Pancreas (tissue), 10 donors: ENCODE measurements around the gene FTCD. TPM values are rescaled to one million over a fixed set of nuclear protein-coding genes. Genes with fewer than 3 reads are reported as not detected.

Source experiments
- ATAC-seq, 4 donors: fragments of 200-7000 bp; cut with Tn5 transposase; one replicate each; pipeline versions ENCODE4 v1.8.0 to v1.9.1; 2020; ENCODE audit warnings: mild to moderate bottlenecking in 4 of 4, moderate library complexity in 4 of 4
- DNase-seq, 6 donors: peaks; one replicate each; pipeline ENCODE4 v3.0.0-alpha.2; 2020
- FAIRE-seq: peaks from 2 replicates; lab custom pipeline; 2012; peaks lifted over from hg19 to GRCh38; lab: Jason Lieb, UNC
- H3K27ac ChIP-seq, 4 donors: fragments of 200-600 bp; sonication (generic); 1 replicate in 3 of 4; 2 replicates in 1 of 4; pipeline versions ENCODE4 v1.5.0 to v1.8.0; 2020
- H3K27me3 ChIP-seq, 4 donors: fragments of 200-600 bp; one replicate each; pipeline ENCODE4 v1.8.0; 2021
- H3K36me3 ChIP-seq, 3 donors: fragments of 200-600 bp; sonication (generic) in 1 of 3; one replicate each; pipeline versions ENCODE4 v1.5.0 to v1.8.0; 2020 to 2021
- H3K4me1 ChIP-seq, 3 donors: fragments of 200-600 bp; one replicate each; pipeline ENCODE4 v1.8.0; 2021
- H3K4me3 ChIP-seq, 4 donors: fragments of 200-600 bp; sonication (generic) in 2 of 4; one replicate each; pipeline versions ENCODE4 v1.5.0 to v1.8.0; 2020 to 2021
- H3K9me3 ChIP-seq, 4 donors: fragments of 200-600 bp; one replicate each; pipeline ENCODE4 v1.8.0; 2021
- WGBS, 2 donors: extraction: QIAGEN DNeasy Blood & Tissue Kit; methylation state at CpG; one replicate each; pipeline ENCODE4 v1.1.7; 2013; 5-methylcytosine and 5-hydroxymethylcytosine counted together
- intact Hi-C, 3 donors: fragments of 100-400 bp; cut with DNase I; formaldehyde crosslinking; loops; one replicate each; pipeline versions ENCODE4 v1.11.1 to v1.14.2; 2022
- polyA plus RNA-seq, 2 donors: library from polyadenylated mRNA; stranded (reverse); fragments of 200-250 nt; gene quantifications; one replicate each; pipeline ENCODE4 v1.2.3, GENCODE V29; 2013
- total RNA-seq, 6 donors: library from RNA; stranded (reverse); fragmentation: NEBNext Ultra II Directional in 4 of 6; extraction: Animal tissue kit (Norgen Biotek cat#: 25700) in 4 of 6; gene quantifications; one replicate each; pipeline versions ENCODE4 v1.2.1 to v1.2.4, GENCODE V29; 2021 to 2023
- TF ChIP-seq, protein P1 (sequence below), 4 donors: fragments of 200-600 bp; sonication (generic) in 3 of 4; IDR thresholded peaks; one replicate each; pipeline versions ENCODE4 v1.5.0 to v1.8.0; 2021; ENCODE audit warnings: antibody characterized with exemption in 4 of 4
- donor health status: healthy with polysubstance abuse.
- donor health status: DM: no; HTN: no; CAD: no; lungs with moderate emphysema.
- donor health status: DM: no; HTN: no; CAD: no.
- donor health status: control.
- donor health status: control.
- donor health status: Bipolar disorder and iron deficiency.
- donor health status: DM: yes; HTN: yes; CAD: no.
- donor health status: DM: no; HTN: no; CAD: no.
- donor health status: DM: no; HTN: no; CAD: no.
- donor health status: DM: yes; HTN: yes; CAD: no.

The FTCD gene
- total and polyA plus RNA-seq, 8 donors, result 0.31 to 14.0 (median 0.54) TPM

DNA sequence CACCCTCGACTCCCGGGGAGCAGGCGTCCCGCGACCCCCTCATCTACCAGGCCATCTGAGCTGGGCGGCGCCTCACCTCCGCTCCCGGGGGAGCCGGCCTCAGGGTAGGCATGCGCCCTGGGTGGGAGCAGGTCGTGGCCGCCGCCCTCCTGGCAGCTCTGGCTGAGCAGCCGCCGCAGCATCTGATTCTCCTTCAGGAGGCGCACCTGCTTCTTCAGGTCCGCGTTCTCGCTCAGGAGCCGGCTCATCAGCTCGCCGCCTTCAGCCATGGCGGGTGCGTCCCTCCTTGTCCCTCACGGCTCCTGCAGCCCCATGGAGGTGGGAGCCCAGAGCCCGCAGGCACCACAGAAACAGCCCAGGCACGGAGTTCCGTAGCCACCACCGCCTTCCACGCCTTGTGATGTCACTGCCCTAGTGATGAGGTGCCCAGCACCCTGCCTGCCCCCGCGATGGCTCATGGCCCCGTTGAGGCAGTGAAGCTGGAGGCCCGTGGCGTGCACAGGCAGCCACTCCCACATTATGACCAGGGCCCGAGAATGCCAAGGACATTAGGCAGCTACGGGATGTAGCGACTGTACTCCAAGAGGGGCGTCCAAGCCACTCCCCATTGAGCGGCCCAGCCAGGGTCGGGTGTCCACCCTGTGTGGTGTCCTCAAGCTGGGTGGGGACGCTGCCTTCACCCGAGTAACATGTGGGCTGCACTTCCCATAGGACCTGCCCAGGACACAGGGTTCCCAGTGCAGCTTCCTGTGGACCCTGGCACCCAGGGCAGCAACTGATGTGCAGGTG lies 27.4 kb upstream of the FTCD start:
- H3K4me1 ChIP-seq, result no peaks in the 10 kb centered on the region
- DNase-seq, result peak in 2 of 6 donors; percentile 63 to 81
- no peak for FAIRE-seq
- H3K27ac ChIP-seq, result no peak overlapping the region
- intact Hi-C loops, result no loop called here
- TF ChIP-seq, protein P1, sequence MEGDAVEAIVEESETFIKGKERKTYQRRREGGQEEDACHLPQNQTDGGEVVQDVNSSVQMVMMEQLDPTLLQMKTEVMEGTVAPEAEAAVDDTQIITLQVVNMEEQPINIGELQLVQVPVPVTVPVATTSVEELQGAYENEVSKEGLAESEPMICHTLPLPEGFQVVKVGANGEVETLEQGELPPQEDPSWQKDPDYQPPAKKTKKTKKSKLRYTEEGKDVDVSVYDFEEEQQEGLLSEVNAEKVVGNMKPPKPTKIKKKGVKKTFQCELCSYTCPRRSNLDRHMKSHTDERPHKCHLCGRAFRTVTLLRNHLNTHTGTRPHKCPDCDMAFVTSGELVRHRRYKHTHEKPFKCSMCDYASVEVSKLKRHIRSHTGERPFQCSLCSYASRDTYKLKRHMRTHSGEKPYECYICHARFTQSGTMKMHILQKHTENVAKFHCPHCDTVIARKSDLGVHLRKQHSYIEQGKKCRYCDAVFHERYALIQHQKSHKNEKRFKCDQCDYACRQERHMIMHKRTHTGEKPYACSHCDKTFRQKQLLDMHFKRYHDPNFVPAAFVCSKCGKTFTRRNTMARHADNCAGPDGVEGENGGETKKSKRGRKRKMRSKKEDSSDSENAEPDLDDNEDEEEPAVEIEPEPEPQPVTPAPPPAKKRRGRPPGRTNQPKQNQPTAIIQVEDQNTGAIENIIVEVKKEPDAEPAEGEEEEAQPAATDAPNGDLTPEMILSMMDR (IDR thresholded peaks at IDR 0.05), result no peak
- H3K4me3 ChIP-seq, result no peak overlapping the region
- H3K9me3 ChIP-seq, result no peaks in the 10 kb centered on the region
- no peaks in the 10 kb centered on the region for H3K36me3 ChIP-seq
- 90 to 91% methylated on average over 44 of the region's 44 CpGs for WGBS, 2 donors
- no peak for ATAC-seq
- no peaks in the 10 kb centered on the region for H3K27me3 ChIP-seq

DNA sequence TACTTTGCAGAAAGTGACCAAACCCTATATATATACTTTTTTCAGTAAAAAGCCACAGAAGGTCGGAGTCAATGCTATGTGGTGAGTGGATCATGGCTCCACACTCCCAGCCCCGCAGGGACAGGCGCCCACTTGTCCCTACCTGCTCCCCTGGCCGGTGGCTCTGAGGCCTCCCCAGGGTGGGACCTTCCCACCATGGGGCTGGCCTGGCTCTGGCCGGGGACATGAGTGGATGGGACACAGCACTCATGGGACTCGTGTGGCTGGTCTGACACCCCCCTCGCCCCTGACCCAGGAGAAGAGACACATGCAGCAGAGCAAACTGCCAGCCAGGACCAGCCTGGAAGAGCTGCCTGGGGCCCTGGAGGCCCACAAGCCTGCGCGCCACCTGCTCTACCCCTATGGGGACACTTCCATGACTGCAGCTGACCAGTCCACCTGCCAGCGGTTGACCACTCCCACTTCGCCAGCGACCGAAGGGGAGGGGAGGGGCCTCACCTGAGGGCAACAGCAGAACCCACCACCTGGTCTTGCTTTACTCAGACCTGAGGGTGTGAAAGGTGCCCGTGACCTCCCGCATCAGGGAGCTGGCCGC lies 26.7 kb upstream of the FTCD start:
- Histone ChIP-seq H3K9me3 (no peaks in the 10 kb centered on the region), H3K4me1 (no peaks in the 10 kb centered on the region), H3K27ac (no peak overlapping the region), H3K27me3 (no peaks in the 10 kb centered on the region), H3K4me3 (no peak overlapping the region), H3K36me3 (no peaks in the 10 kb centered on the region)
- 83 to 99% methylated on average over 14 to 16 of the region's 16 CpGs for WGBS, 2 donors
- FAIRE-seq, result no peak
- DNase-seq, result no peak
- intact Hi-C loops, result no loop called here
- TF ChIP-seq, protein P1 (IDR thresholded peaks at IDR 0.05), result no peak
- no peak for ATAC-seq

- no peak overlapping the region for H3K4me3 ChIP-seq
- ATAC-seq, result no peak
- TF ChIP-seq, protein P1 (IDR thresholded peaks at IDR 0.05), result no peak
- 82 to 93% methylated on average over 19 of the region's 19 CpGs for WGBS, 2 donors
- intact Hi-C loops, result no loop called here
- H3K9me3 ChIP-seq, result no peaks in the 10 kb centered on the region
- H3K36me3 ChIP-seq, result no peaks in the 10 kb centered on the region
- FAIRE-seq, result no peak
- H3K27me3 ChIP-seq, result no peaks in the 10 kb centered on the region
- H3K4me1 ChIP-seq, result no peaks in the 10 kb centered on the region
- peak in 2 of 6 donors; percentile 56 to 71 for DNase-seq
- no peak overlapping the region for H3K27ac ChIP-seq
Observed at GRCh38 chr21:46181436-46181835, 26.1 kb upstream of the FTCD start.

DNA sequence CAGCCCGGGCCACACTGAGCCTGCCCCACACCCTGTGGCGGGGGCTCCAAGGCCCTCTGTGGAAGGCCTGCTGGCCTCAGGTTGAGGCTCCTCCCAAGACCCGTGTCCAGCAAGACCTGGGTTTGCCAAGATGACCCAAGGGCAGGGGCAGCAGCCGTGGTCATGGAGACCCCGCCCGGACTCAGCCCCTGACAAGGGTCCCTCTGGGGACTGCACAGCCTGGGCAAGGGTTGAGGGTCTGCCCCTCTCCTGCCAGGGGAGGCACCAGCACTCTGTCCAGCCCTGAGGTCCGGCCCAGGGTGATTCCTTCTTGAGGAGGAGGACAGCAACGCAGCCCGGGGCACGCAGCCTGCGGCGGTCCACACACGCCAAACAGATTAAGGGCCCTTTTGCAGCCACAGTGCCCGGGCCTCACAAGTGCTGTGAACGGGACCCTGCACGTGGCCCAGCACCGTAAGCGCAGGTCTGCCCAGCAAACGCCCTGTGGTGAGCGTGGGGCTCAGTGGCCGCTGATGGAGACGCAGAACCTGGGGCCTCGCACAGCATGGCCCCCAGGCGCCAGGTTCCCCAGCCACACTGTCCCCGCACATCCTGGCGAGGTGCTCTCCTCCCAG lies 25.5 kb upstream of the FTCD start:
- ATAC-seq, result no peak
- no peak for FAIRE-seq
- Histone ChIP-seq H3K27ac (no peak overlapping the region), H3K27me3 (no peaks in the 10 kb centered on the region), H3K4me3 (no peak overlapping the region), H3K36me3 (no peaks in the 10 kb centered on the region), H3K9me3 (no peaks in the 10 kb centered on the region), H3K4me1 (no peaks in the 10 kb centered on the region)
- 83 to 89% methylated on average over 25 to 26 of the region's 26 CpGs for WGBS, 2 donors
- intact Hi-C loops, result no loop called here
- peak in 2 of 6 donors; percentile 50 to 69 for DNase-seq
- TF ChIP-seq, protein P1 (IDR thresholded peaks at IDR 0.05), result no peak
